Kidney epithelial cell (primary cell): ENCODE results near the gene MAP4K1. TPM values are rescaled to one million over a fixed set of nuclear protein-coding genes. Genes with fewer than 3 reads are reported as not detected.

ENCODE experiments used
- DNase-seq: peaks from one replicate; pipeline ENCODE4 v3.0.0-alpha.2; 2010; ENCODE audit warnings: low read depth
- H3K27me3 ChIP-seq: 2 replicates; pipeline ENCODE4 v1.6.0; 2011; ENCODE audit warnings: low read length; ENCODE audit not compliant: control insufficient read depth, insufficient read depth
- H3K36me3 ChIP-seq: 2 replicates; pipeline ENCODE4 v1.5.1; 2011; ENCODE audit warnings: low read length; ENCODE audit not compliant: control insufficient read depth, insufficient read depth
- H3K4me3 ChIP-seq: 2 replicates; pipeline ENCODE4 v1.5.1; 2011; ENCODE audit warnings: low read depth, mild to moderate bottlenecking, control low read depth, low read length
- CTCF ChIP-seq: IDR thresholded peaks from 2 replicates; pipeline ENCODE4 v1.5.1; 2011; ENCODE audit warnings: mild to moderate bottlenecking, moderate library complexity, low read length, control low read depth, inconsistent platforms; ENCODE audit not compliant: insufficient read depth, poor library complexity, severe bottlenecking
- total RNA-seq: library from RNA; depleted of rRNA; stranded (reverse); fragments of >200 nt; gene quantifications from 2 replicates; pipeline ENCODE4 v1.2.3, GENCODE V29; 2015

Gene MAP4K1
- total RNA-seq, 1 donor from 2014 or later: 4.7 TPM

- no peak for DNase-seq
- no peak for TF ChIP-seq CTCF
- H3K27me3 ChIP-seq: no peaks in the 10 kb centered on the region
- no peak overlapping the region for H3K4me3 ChIP-seq
- H3K36me3 ChIP-seq: no peaks in the 10 kb centered on the region
These were observed 46.3 kb upstream of the MAP4K1 start for GRCh38 chr19:38663957-38664502.

GRCh38 chr19:38663156-38663651, 45.5 kb upstream of the MAP4K1 start:
- Histone ChIP-seq H3K36me3 (no peaks in the 10 kb centered on the region), H3K27me3 (no peaks in the 10 kb centered on the region), H3K4me3 (no peak overlapping the region)
- DNase-seq: no peak
- TF ChIP-seq CTCF: no peak

- no peak for TF ChIP-seq CTCF
- H3K36me3 ChIP-seq: no peaks in the 10 kb centered on the region
- DNase-seq: no peak
- no peaks in the 10 kb centered on the region for H3K27me3 ChIP-seq
- H3K4me3 ChIP-seq: no peak overlapping the region
These were observed 44.9 kb upstream of the MAP4K1 start for GRCh38 chr19:38662537-38663155.

GRCh38 chr19:38661996-38662395, 44.2 kb upstream of the MAP4K1 start:
- Histone ChIP-seq H3K27me3 (no peaks in the 10 kb centered on the region), H3K4me3 (no peak overlapping the region), H3K36me3 (no peaks in the 10 kb centered on the region)
- DNase-seq: no peak
- TF ChIP-seq CTCF: no peak

- Histone ChIP-seq H3K36me3 (no peaks in the 10 kb centered on the region), H3K4me3 (no peak overlapping the region), H3K27me3 (no peaks in the 10 kb centered on the region)
- DNase-seq: no peak
- no peak for TF ChIP-seq CTCF
These were observed 43.4 kb upstream of the MAP4K1 start for GRCh38 chr19:38661136-38661535.

GRCh38 chr19:38660724-38661123, 43.0 kb upstream of the MAP4K1 start:
- TF ChIP-seq CTCF: no peak
- H3K27me3 ChIP-seq: no peaks in the 10 kb centered on the region
- DNase-seq: no peak
- H3K36me3 ChIP-seq: no peaks in the 10 kb centered on the region
- H3K4me3 ChIP-seq: no peak overlapping the region
